OCI-LY3 (cell line): Measurements from ENCODE around the gene AHCYL2.

Experiments used
- EZH2phosphoT487 ChIP-seq: fragments of 200-600 bp; shearing (Covaris generic); IDR thresholded peaks from 2 replicates; pipeline ENCODE4 v1.6.1; 2018; ENCODE audit warnings: antibody characterized with exemption, mixed run types, low read depth
- TF ChIP-seq, protein P1 (sequence below): fragments of 200-600, 300-600 bp; sonication (generic); IDR thresholded peaks from 2 replicates; pipeline ENCODE4 v1.5.1; 2014; ENCODE audit warnings: antibody characterized with exemption, low read length, low read depth

DNA sequence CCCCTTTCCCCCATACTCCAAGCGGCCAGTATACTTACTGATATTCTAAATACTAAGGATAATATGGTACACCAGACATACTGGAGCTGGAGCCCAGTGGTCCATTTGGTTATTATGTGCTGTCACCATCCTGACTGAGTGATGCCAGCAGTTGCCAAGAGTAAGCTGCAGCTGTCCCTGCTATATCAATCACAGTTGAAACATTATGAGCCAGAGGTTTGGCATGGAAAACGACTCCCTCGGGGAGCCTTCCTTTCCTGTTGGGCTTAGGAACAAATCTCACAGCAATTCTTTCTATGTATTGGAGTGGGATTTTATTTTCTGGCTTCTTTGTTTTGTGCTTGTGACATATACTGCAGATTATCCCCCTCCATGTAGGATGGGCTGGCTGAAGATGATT lies 242.0 kb downstream of the AHCYL2 start:
- TF ChIP-seq, protein P1, sequence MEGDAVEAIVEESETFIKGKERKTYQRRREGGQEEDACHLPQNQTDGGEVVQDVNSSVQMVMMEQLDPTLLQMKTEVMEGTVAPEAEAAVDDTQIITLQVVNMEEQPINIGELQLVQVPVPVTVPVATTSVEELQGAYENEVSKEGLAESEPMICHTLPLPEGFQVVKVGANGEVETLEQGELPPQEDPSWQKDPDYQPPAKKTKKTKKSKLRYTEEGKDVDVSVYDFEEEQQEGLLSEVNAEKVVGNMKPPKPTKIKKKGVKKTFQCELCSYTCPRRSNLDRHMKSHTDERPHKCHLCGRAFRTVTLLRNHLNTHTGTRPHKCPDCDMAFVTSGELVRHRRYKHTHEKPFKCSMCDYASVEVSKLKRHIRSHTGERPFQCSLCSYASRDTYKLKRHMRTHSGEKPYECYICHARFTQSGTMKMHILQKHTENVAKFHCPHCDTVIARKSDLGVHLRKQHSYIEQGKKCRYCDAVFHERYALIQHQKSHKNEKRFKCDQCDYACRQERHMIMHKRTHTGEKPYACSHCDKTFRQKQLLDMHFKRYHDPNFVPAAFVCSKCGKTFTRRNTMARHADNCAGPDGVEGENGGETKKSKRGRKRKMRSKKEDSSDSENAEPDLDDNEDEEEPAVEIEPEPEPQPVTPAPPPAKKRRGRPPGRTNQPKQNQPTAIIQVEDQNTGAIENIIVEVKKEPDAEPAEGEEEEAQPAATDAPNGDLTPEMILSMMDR: no peak
- TF ChIP-seq EZH2phosphoT487: no peak
